GM12878 (cell line): ENCODE results near the gene C1D.

Experiments used
- CEBPB ChIP-seq, 2 experiments: fragments of 150-350 bp in 1 of 2; IDR thresholded peaks; 2 replicates each; pipeline ENCODE4 v1.6.1; 2012 to 2014; ENCODE audit warnings: low read depth in 2 of 2, low read length in 2 of 2, borderline replicate concordance in 1 of 2, inconsistent platforms in 1 of 2
- CHD2 ChIP-seq: IDR thresholded peaks from 2 replicates; pipeline ENCODE4 v1.6.1; 2011; ENCODE audit warnings: low read depth, low read length, improper control_type of control experiment, borderline replicate concordance
- CTCF ChIP-seq, 3 experiments: IDR thresholded peaks in 2 of 3; conservative IDR thresholded peaks in 1 of 3; 2 replicates each; pipeline ENCODE4 v1.5.1; 2011; ENCODE audit warnings: low read depth in 3 of 3, low read length in 3 of 3, mild to moderate bottlenecking in 3 of 3, control low read depth in 2 of 3, moderate library complexity in 2 of 3, inconsistent platforms in 1 of 3, mixed read lengths in 1 of 3; ENCODE audit not compliant: control insufficient read depth in 2 of 3, insufficient read depth in 1 of 3; ENCODE audit errors: extremely low read depth in 1 of 3
- EP300 ChIP-seq, 2 experiments: fragments of 150-350 bp in 1 of 2; IDR thresholded peaks; 2 replicates each; pipeline ENCODE4 v1.6.1; 2011 to 2012; ENCODE audit warnings: low read depth in 2 of 2, low read length in 2 of 2, borderline replicate concordance in 1 of 2, improper control_type of control experiment in 1 of 2, inconsistent platforms in 1 of 2; ENCODE audit not compliant: control insufficient read depth in 1 of 2
- HDAC2 ChIP-seq: fragments of 200-600 bp; sonication (generic); IDR thresholded peaks from 2 replicates; pipeline ENCODE4 v1.6.1; 2017
- NBN ChIP-seq: fragments of 450-650 bp; IDR thresholded peaks from 2 replicates; pipeline ENCODE4 v1.6.1; 2016
- POLR2A ChIP-seq: IDR thresholded peaks from 2 replicates; pipeline ENCODE4 v1.6.1; 2011; ENCODE audit warnings: low read depth, mild to moderate bottlenecking, low read length
- TBL1XR1 ChIP-seq: IDR thresholded peaks from 2 replicates; pipeline ENCODE4 v1.6.1; 2012; ENCODE audit warnings: low read depth, low read length, improper control_type of control experiment
- TCF3 ChIP-seq: IDR thresholded peaks from 2 replicates; pipeline ENCODE4 v1.6.1; 2012; ENCODE audit warnings: low read depth, mild to moderate bottlenecking, low read length, borderline replicate concordance; ENCODE audit not compliant: insufficient read depth
- TCF7 ChIP-seq: IDR thresholded peaks from 2 replicates; pipeline ENCODE4 v1.6.1; 2014; ENCODE audit warnings: antibody characterized with exemption, borderline replicate concordance
- TF ChIP-seq, protein P1 (sequence below): fragments of 450-650 bp; IDR thresholded peaks from 2 replicates; pipeline ENCODE4 v1.6.1; 2018; ENCODE audit warnings: mild to moderate bottlenecking, low read depth, moderate library complexity; ENCODE audit not compliant: partially characterized antibody
- TF ChIP-seq, protein P2 (sequence below): fragments of 450-650 bp; IDR thresholded peaks from 2 replicates; pipeline ENCODE4 v1.6.1; 2017; ENCODE audit warnings: borderline replicate concordance

DNA sequence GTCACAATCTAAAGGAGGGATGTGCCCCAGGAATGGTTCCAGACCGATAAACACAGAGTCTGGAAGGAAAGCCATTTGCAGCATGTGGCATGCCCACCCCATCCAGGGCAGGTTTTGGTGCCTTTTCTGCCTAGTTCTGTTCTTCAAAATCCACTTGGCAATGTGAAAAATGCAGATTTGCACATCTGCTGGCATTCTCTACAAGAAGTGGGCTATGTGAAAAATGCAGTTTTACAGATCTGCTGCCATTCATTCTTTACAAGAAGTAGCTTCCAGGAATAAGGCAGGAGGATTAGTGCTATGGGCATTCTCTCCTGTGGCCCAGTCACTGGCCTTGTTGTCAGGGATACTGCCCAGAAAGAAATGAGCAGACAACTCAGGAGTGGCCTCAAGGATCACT lies 68.1 kb downstream of the C1D start:
- TF ChIP-seq CHD2 (no peak), NBN (no peak), POLR2A (no peak), TCF7 (no peak), CTCF (IDR thresholded peaks at IDR 0.05 in 2 of 3, conservative IDR thresholded peaks at IDR 0.05 in 1 of 3; ENCODE audit: control insufficient read depth in 2 of 3, extremely low read depth in 1 of 3, insufficient read depth in 1 of 3, low read depth in 3 of 3, low read length in 3 of 3) (no peak), TBL1XR1 (no peak), EP300 (IDR thresholded peaks at IDR 0.05; ENCODE audit: borderline replicate concordance in 1 of 2, control insufficient read depth in 1 of 2, low read depth in 2 of 2, low read length in 2 of 2) (no peak), HDAC2 (no peak), CEBPB (IDR thresholded peaks at IDR 0.05; ENCODE audit: borderline replicate concordance in 1 of 2, low read depth in 2 of 2, low read length in 2 of 2) (no peak), TCF3 (no peak)
- TF ChIP-seq, protein P1, sequence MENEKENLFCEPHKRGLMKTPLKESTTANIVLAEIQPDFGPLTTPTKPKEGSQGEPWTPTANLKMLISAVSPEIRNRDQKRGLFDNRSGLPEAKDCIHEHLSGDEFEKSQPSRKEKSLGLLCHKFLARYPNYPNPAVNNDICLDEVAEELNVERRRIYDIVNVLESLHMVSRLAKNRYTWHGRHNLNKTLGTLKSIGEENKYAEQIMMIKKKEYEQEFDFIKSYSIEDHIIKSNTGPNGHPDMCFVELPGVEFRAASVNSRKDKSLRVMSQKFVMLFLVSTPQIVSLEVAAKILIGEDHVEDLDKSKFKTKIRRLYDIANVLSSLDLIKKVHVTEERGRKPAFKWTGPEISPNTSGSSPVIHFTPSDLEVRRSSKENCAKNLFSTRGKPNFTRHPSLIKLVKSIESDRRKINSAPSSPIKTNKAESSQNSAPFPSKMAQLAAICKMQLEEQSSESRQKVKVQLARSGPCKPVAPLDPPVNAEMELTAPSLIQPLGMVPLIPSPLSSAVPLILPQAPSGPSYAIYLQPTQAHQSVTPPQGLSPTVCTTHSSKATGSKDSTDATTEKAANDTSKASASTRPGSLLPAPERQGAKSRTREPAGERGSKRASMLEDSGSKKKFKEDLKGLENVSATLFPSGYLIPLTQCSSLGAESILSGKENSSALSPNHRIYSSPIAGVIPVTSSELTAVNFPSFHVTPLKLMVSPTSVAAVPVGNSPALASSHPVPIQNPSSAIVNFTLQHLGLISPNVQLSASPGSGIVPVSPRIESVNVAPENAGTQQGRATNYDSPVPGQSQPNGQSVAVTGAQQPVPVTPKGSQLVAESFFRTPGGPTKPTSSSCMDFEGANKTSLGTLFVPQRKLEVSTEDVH: no peak
- TF ChIP-seq, protein P2, sequence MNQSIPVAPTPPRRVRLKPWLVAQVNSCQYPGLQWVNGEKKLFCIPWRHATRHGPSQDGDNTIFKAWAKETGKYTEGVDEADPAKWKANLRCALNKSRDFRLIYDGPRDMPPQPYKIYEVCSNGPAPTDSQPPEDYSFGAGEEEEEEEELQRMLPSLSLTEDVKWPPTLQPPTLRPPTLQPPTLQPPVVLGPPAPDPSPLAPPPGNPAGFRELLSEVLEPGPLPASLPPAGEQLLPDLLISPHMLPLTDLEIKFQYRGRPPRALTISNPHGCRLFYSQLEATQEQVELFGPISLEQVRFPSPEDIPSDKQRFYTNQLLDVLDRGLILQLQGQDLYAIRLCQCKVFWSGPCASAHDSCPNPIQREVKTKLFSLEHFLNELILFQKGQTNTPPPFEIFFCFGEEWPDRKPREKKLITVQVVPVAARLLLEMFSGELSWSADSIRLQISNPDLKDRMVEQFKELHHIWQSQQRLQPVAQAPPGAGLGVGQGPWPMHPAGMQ: no peak
